GM12873 (cell line): Measurements from ENCODE around the gene FAM185A.

Experiments used
- TF ChIP-seq, protein P1 (sequence below): IDR thresholded peaks from 2 replicates; pipeline ENCODE4 v1.5.1; 2012; ENCODE audit warnings: low read depth, mild to moderate bottlenecking, moderate library complexity, low read length, control low read depth; ENCODE audit not compliant: insufficient read depth; ENCODE audit errors: missing control alignments

FAM185A gene

DNA sequence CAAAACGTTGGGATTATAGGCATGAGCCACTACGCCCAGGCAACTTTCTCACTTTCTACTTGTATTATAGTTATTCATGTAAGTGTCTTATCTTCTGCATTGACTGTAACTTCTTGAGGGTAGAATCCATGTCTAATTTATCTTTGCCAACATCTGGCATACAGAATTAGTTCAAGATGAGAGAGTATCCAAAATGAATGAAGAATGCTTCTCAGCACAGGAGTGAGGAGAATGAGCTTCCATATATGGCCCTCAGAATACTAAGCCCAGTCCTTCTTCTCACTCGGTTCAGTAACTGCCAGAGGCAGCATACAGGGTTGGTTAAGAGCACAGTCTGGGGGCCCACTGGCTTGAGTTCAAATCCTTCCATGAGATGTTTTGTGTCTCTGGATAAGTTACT is 89.0 kb downstream of the FAM185A start:
- TF ChIP-seq, protein P1, sequence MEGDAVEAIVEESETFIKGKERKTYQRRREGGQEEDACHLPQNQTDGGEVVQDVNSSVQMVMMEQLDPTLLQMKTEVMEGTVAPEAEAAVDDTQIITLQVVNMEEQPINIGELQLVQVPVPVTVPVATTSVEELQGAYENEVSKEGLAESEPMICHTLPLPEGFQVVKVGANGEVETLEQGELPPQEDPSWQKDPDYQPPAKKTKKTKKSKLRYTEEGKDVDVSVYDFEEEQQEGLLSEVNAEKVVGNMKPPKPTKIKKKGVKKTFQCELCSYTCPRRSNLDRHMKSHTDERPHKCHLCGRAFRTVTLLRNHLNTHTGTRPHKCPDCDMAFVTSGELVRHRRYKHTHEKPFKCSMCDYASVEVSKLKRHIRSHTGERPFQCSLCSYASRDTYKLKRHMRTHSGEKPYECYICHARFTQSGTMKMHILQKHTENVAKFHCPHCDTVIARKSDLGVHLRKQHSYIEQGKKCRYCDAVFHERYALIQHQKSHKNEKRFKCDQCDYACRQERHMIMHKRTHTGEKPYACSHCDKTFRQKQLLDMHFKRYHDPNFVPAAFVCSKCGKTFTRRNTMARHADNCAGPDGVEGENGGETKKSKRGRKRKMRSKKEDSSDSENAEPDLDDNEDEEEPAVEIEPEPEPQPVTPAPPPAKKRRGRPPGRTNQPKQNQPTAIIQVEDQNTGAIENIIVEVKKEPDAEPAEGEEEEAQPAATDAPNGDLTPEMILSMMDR: no peak

DNA sequence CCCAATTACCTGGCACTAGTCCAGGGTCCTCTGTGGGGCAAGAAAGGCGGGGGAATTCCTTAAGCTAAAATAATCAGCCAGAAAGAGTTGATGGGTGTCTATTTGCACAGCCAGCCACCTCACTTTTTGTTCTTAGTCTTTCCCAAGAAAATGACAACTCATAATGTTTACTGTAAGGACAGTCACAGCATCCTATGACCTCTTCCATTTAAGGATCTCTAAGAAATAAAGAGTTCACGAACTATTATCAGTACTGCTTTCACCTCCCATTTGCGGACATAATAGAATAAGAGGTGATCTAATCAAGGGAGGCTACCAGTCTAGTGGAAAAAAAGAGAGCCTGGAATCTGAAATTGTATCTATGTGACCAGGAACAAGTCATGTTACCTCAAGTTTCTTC is 91.6 kb downstream of the FAM185A start:
- TF ChIP-seq, protein P1: no peak

DNA sequence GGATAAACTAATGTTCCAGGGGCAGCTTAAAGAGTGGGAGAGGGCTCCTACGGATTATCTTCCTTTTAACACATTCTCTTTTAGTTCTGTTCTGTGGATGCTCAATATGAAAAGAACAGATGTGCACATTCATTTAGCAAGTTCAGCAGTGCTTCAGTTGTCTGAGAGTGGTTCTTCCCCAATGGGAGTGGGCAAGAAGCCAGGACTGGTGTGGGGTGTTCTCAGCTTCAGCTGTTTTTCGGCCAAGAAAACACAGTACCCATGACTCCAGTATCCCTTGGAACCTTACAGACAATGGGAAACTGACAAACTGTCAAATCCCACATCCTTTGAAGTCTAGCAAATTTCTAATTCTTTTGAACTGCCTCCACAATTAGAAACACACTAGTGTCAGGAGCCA is 92.5 kb downstream of the FAM185A start:
- TF ChIP-seq, protein P1: no peak

DNA sequence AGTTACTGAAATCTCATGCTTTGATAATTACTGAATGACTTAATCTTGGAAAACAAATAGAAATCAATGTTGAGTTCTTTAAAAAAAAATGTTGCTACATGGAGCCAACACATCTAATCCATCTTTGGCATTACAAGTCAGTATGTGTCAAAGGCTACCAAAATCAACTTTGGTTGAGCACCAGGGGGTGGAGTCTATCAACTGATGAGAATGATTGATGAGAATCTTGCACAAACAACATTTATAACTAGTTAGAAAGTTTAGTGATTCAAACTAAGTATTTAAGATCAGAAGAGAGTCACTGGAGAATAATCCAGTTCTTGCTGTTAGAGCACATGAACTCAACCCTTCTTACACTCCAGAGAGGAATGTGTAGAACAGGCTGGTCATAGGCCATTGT is 93.5 kb downstream of the FAM185A start:
- TF ChIP-seq, protein P1: no peak

DNA sequence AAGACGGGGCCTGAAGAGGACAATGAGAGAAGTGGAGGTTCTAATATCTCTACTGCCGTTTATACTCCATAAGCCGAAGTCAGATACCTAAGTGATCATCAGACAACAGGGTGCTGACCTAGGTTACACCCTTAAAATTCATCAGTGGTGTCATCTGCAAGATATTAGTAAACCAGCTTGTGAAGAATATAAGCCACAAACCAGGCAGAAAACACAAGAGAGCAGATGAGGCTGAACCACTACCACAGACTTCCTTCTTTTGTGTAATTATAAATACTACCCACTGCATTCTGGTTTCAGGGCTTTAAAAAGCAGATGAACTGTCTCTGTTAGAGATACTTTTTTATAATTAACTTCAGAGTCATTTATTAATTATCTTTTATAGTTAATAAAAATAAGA is 95.1 kb downstream of the FAM185A start:
- TF ChIP-seq, protein P1: no peak

DNA sequence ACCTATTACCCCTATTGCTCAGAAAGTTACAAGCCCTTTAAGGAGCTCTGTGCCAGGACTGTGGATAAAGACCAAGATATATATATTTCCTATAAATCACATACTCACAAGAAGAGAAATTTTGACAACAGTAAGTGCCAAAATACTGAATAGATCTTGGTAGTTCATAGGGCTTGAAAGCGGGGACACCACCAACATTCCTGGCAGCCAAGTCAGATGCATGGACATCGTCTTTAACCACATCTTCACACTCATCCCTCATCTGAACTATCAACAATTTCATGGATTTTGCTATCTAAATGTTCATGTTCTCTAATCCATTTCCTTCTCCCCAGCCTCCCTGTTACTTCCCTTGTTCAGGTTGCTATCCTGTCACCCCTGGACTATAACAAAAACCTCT is 96.5 kb downstream of the FAM185A start:
- TF ChIP-seq, protein P1: no peak

DNA sequence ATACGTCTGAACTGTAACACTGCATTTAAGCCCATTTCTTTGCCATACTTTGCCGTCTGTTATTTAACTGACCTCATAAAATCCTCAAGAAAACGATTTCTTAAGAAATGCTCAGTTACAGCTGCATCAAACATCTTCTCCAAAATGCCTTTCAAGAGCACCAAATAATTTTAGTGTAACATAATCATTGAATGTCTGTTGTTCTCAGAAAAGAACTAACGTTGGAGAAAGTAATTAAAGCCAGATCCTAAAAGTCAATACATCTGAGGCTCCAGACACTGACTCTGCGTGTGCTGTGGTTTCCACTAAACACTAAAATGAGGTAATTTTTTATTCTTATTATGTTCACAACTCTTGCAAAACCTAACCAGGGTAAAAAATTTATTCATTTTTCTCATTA is 100.3 kb downstream of the FAM185A start:
- TF ChIP-seq, protein P1: no peak
